GM18507 (cell line): Measurements from ENCODE around the gene BARX2.

Experiments used
- DNase-seq: peaks from one replicate; pipeline ENCODE4 v3.0.0; 2011; ENCODE audit warnings: low read depth; ENCODE audit not compliant: insufficient read length; ENCODE audit errors: extremely low spot score
- FAIRE-seq: peaks from 2 replicates; lab custom pipeline; 2011; peaks lifted over from hg19 to GRCh38; lab: Jason Lieb, UNC

The BARX2 gene

DNA sequence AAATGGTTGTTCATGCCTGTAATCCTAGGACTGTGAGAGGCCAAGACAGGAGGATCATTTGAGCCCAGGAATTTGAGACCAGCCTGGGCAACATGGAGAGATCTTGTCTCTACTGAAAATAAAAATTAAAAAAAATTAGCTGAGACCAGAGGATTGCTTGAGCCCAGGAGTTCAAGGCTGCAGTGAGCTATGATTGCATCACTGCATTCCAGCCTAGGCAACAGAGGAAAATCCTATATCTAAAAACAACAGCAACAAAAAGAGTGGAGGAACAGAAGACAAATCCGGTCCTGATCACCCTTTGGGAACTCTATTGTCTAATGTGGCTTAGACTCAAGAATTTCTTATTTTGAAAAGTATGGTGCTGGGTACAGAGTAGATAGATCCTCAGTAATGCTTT, 17.3 kb downstream of the BARX2 start:
- FAIRE-seq: no peak

GRCh38 chr11:129394709-129395108, 19.1 kb downstream of the BARX2 start:
- FAIRE-seq (no peak), DNase-seq (no peak)

More for the DNA sequence above, 17.3 kb downstream of the BARX2 start:
- no peak for DNase-seq

DNA sequence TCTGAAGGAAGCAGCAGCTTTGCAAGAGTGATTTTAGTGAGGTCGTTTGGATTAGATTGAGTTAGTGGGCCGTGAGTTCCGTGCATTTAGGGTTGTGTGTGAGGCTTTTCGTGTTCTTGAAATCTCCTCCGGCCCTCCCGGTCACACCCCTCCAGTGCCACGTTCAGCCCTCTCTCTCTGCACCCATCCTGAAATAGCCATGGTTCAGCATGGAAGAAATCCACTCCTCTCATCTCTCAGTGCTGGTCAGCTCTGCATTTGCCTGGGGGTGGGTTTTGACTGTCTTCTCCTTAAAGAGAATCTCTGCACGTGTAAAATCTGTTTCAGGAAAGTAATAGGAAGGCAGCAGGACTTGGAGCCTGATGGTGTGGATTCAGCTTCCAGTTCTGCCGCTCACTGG, 19.8 kb downstream of the BARX2 start:
- FAIRE-seq: no peak
- DNase-seq: no peak

GRCh38 chr11:129395883-129396282, 20.2 kb downstream of the BARX2 start:
- DNase-seq: no peak

GRCh38 chr11:129396454-129396853, 20.8 kb downstream of the BARX2 start:
- DNase-seq (no peak), FAIRE-seq (no peak)

More at GRCh38 chr11:129395883-129396282, 20.2 kb downstream of the BARX2 start:
- FAIRE-seq: no peak

DNA sequence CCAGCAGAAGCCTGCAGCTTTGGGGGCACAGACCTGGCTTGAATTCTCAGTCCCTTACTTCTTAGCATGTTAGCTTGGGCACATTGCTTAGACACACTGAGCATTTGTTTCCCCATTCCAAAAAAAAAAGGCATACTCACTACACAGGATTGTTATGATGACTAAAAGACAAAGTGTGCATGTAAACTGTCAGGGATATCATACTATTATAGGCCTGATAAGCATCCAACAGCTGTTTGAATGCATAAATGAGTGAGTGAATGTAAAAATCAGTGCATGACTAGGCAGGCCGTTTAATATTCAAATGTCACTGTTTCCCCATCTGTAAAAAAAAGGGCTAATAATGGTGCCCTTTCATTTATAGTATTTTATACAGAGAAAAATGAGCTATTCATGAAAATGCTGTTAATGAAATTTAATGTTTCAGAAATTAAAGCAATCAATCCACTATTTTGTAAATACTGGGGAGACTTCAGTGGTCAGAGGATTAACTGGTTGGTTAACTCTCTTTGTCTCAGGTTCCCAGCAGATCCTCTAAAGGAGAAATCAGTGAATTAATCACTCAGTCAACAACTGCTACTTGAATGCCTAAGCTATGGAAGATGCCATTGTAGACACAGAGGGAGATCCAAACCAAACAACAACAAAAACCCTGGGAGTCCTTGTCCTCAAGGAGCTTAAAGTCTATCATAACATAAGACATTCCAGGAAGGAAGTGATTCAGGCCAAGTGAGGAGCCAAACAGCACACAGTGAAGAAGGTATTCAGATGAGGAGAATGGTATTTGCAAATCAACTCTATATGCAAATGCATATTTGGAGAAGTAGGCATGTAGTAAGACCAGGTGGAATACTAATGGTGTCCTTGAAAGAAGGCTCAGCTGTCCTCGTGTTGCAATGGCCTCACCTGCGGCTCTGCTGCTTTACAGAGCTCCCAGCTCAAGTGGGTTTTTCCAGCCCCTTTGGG, 26.8 kb downstream of the BARX2 start:
- FAIRE-seq: no peak

GRCh38 chr11:129404731-129405130, 29.1 kb downstream of the BARX2 start:
- FAIRE-seq: no peak
- DNase-seq: no peak

More for the DNA sequence above, 26.8 kb downstream of the BARX2 start:
- DNase-seq: no peak

DNA sequence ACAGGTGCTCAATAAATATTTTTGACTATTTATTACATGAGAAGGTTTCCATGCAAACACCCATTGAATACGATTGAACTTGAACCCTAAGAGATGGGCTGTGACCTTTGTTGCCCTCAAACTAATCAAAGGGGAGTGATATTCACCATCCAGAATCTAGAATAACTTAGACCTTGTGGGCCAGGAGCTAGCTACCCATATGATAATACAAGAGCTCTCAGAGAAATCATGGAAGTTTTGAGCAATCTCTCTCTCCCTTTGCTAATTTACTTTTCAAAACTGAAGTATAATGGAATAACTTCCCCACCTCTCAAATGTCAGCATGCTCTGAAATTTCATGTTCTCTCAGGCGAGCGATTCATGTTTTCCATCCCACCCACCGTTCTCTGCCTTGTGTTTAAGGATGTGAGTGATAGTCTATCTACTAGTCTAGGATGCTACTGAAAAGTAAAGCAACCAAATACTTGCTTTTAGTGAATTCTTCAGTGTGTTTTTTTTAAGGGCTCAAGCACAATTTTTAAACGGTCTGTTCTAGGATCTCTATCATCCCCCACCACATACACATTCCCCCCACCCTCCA, 33.3 kb downstream of the BARX2 start:
- DNase-seq (no peak), FAIRE-seq (no peak)

GRCh38 chr11:129410395-129410960, 34.8 kb downstream of the BARX2 start:
- FAIRE-seq (no peak), DNase-seq (no peak)

GRCh38 chr11:129412494-129412893, 36.8 kb downstream of the BARX2 start:
- DNase-seq (no peak), FAIRE-seq (no peak)

- no peak for FAIRE-seq
- no peak for DNase-seq
These were observed 38.7 kb downstream of the BARX2 start for GRCh38 chr11:129414144-129414872.

- FAIRE-seq (no peak), DNase-seq (no peak)
These were observed 40.6 kb downstream of the BARX2 start for GRCh38 chr11:129416080-129416820.

GRCh38 chr11:129417458-129417857, 41.8 kb downstream of the BARX2 start:
- DNase-seq (no peak), FAIRE-seq (no peak)

DNA sequence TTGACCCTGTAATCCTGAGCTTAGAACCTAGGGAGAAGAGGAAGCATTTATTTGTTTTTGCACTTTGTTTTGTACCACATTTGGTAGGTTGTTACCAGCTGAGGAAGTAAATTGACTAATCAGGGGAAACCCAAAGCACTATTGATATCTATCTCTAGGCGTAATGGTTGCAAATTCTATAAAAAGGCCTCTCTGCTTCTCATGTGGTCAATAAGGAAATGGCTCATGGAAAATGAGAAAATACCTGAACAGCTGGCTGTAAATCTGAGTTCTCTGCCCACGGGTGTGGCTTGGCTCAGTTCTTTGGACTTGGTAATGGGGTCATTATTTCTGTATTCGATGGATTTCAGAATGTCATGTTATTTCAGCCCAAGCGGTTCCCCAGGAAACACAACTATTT, 42.4 kb downstream of the BARX2 start:
- no peak for DNase-seq
- no peak for FAIRE-seq

DNA sequence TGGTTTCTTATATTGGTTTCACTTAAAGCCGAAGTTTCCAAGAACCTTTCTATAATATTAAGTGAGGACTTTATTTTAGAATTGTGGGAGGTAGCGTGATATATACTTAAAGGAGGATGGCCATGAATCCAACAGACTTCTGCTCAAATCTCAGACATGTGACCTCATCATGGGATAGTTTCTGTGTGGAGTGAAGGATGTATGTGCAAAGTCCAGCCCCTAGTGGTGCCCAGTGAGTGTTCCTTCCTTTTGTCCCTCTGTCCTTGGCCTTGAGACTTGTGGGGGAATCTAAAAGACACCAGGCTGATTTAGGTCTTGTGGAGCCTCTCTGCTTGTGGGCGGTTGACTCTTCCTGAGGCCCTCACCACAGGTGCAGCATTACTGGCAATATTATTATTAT, 43.7 kb downstream of the BARX2 start:
- DNase-seq: no peak
- no peak for FAIRE-seq

GRCh38 chr11:129423426-129423825, 47.8 kb downstream of the BARX2 start:
- no peak for DNase-seq
- FAIRE-seq: no peak

DNA sequence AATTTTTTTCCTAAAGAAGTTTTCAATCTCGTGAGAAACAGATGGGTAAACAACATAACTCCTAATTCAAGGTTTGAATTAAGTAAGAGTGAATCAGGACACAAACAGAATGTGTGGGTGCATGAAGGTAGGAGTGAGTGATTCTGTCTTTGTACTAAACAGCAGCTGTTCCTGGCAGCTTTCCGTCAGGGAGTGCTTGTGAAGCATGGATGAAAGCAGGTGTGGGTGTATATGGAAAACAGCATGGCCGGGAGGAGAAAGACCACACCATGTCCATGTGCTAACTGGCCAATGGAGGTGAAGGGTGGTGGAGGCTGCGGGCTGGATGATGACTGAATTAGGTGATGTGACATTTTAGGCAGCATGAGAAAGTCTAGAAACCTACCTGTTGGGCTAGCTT, 49.6 kb downstream of the BARX2 start:
- FAIRE-seq (no peak), DNase-seq (no peak)

DNA sequence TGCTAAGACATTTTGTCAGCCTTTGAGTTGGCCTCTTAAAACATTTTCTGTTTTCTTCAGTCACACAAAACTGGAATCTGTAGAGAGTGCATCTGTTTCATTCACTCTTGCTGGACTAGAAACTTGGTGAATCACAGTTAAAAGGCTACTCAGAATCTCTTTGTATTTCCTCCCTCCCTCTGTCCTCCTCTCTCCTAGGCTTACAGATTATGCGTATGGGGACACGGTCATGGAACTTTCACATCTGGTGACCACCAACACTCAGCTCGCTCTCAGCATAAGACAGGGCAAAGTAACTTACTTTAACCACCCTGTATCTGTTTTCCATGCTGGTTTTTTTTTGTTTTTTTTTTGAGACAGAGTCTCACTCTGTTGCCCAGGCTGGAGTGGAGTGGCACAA, 50.4 kb downstream of the BARX2 start:
- DNase-seq: no peak
- FAIRE-seq: no peak

DNA sequence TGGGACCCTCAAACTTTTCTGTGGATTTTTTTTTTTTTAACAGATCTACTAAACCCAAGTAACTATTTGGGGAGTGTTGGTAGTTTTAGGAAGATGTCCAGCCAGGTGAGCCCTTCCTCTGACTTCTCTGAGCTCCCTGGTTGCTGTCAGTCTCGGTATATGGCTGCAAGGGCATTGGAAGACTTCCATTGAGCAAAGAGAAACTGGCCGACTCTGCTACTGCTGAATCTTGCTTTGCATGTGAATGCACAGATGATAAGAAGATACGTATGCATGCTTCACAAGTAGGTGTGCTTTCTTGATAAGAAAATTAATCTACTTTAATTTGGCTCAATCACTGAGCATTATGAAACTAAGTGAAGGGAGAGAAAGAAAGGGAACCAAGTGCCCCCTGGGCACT, 51.1 kb downstream of the BARX2 start:
- DNase-seq: no peak
- no peak for FAIRE-seq
